HepG2 (cell line): ENCODE results near the gene PPP2R5E. TPM values are rescaled to one million over a fixed set of nuclear protein-coding genes. Genes with fewer than 3 reads are reported as not detected.

ENCODE experiments used
- CBX2 ChIP-seq, 2 experiments: fragments of 200-600 bp in 1 of 2; sonication (generic); formaldehyde crosslinking in 1 of 2; IDR thresholded peaks; 2 replicates each; pipeline versions ENCODE4 v1.7.0 to v1.8.1; 2018 to 2022; ENCODE audit warnings: low read depth in 2 of 2, low read length in 1 of 2, mild to moderate bottlenecking in 1 of 2, missing genetic modification reagents in 1 of 2
- CREB1 ChIP-seq, 2 experiments: fragments of 450-650 bp in 1 of 2; IDR thresholded peaks; 2 replicates each; pipeline ENCODE4 v1.6.1; 2016 to 2017; ENCODE audit warnings: control low read depth in 1 of 2, mild to moderate bottlenecking in 1 of 2, missing compliant biosample characterization in 1 of 2, missing genetic modification characterization in 1 of 2
- CREB3 ChIP-seq: sonication (generic); formaldehyde crosslinking; IDR thresholded peaks from 2 replicates; pipeline ENCODE4 v1.5.0; 2020; ENCODE audit warnings: missing genetic modification reagents
- EHMT2 ChIP-seq: fragments of 200-600 bp; sonication (generic); IDR thresholded peaks from 2 replicates; pipeline ENCODE4 v1.7.0; 2017; ENCODE audit warnings: antibody characterized with exemption, low read depth, low read length, borderline replicate concordance
- MAFF ChIP-seq: IDR thresholded peaks from 2 replicates; pipeline ENCODE4 v1.6.1; 2011; ENCODE audit warnings: low read depth, low read length, improper control_type of control experiment
- MBD4 ChIP-seq: IDR thresholded peaks from 2 replicates; pipeline ENCODE4 v1.6.1; 2012; ENCODE audit warnings: low read length, inconsistent platforms, borderline replicate concordance
- PRMT3 ChIP-seq: sonication (generic); formaldehyde crosslinking; IDR thresholded peaks from 2 replicates; pipeline ENCODE4 v1.8.1; 2022; ENCODE audit warnings: low read depth, mild to moderate bottlenecking, moderate library complexity, missing genetic modification reagents, borderline replicate concordance
- SIN3B ChIP-seq: fragments of 150-350 bp; IDR thresholded peaks from 2 replicates; pipeline ENCODE4 v1.6.1; 2014; ENCODE audit warnings: low read length
- ZFAT ChIP-seq: sonication (generic); formaldehyde crosslinking; conservative IDR thresholded peaks from 2 replicates; pipeline ENCODE4 v1.8.1; 2023; ENCODE audit warnings: missing genetic modification reagents, inconsistent platforms
- ZFP41 ChIP-seq: sonication (generic); formaldehyde crosslinking; IDR thresholded peaks from 2 replicates; pipeline ENCODE4 v1.4.0; 2020; ENCODE audit warnings: mild to moderate bottlenecking, missing genetic modification reagents, borderline replicate concordance
- ZNF24 ChIP-seq: fragments of 450-650 bp; IDR thresholded peaks from 2 replicates; pipeline ENCODE4 v1.6.1; 2017; ENCODE audit warnings: antibody characterized with exemption, mild to moderate bottlenecking
- ZNF431 ChIP-seq: sonication (generic); formaldehyde crosslinking; IDR thresholded peaks from 2 replicates; pipeline ENCODE4 v1.9.0; 2022; ENCODE audit warnings: missing genetic modification reagents, low read depth, mild to moderate bottlenecking, borderline replicate concordance
- ZNF619 ChIP-seq: sonication (generic); formaldehyde crosslinking; IDR thresholded peaks from 2 replicates; pipeline ENCODE4 v1.4.0; 2020; ENCODE audit warnings: mild to moderate bottlenecking, missing genetic modification reagents
- ZNF670 ChIP-seq: sonication (generic); formaldehyde crosslinking; IDR thresholded peaks from 2 replicates; pipeline ENCODE4 v1.8.0; 2022; ENCODE audit warnings: mild to moderate bottlenecking, missing genetic modification reagents, borderline replicate concordance
- polyA plus RNA-seq, 8 experiments: library from polyadenylated mRNA; depleted of rRNA in 3 of 8; stranded (reverse) in 7 of 8; unstranded in 1 of 8; fragments of >200 nt; fragmentation: Illumina TruSeq in 4 of 8; extraction: Trizol in 4 of 8; gene quantifications; 2 replicates each; pipeline versions ENCODE4 v1.2.1 to v1.2.3, GENCODE V29; 2011 to 2016; ENCODE audit warnings: low read depth in 4 of 8, missing spikeins in 1 of 8, mixed read lengths in 1 of 8; ENCODE audit not compliant: insufficient read depth in 1 of 8
- total RNA-seq, 5 experiments: library from RNA; depleted of rRNA; stranded (reverse); fragments of >200 nt; fragmentation: Illumina TruSeq; extraction: Trizol; gene quantifications; 2 replicates each; pipeline ENCODE4 v1.2.3, GENCODE V29; 2016; ENCODE audit warnings: low read depth in 1 of 5
- TF ChIP-seq, protein P1 (sequence below): IDR thresholded peaks from 2 replicates; pipeline ENCODE4 v1.6.1; 2016; ENCODE audit warnings: mild to moderate bottlenecking
- TF ChIP-seq, protein P2 (sequence below): sonication (generic); formaldehyde crosslinking; IDR thresholded peaks from 2 replicates; pipeline ENCODE4 v1.4.0; 2020; ENCODE audit warnings: low read depth, mild to moderate bottlenecking, missing genetic modification reagents

The PPP2R5E gene
- total and polyA plus RNA-seq, 2 of the 13 experiments (the other 11 are each of a cell fraction or from before 2014, with no cell fraction given): 8.9 to 11.0 TPM

- TF ChIP-seq ZNF670 (no peak), ZNF619 (no peak), MAFF (no peak), CREB1 (IDR thresholded peaks at IDR 0.05) (no peak), CREB1 (CRISPR knock-in tag; IDR thresholded peaks at IDR 0.05) (no peak), SIN3B (no peak), ZNF431 (CRISPR knock-in tag) (no peak), PRMT3 (CRISPR knock-in tag) (no peak), EHMT2 (no peak), MBD4 (no peak), ZFP41 (CRISPR knock-in tag) (no peak), CBX2 (IDR thresholded peaks at IDR 0.05; ENCODE audit: low read depth, low read length) (no peak), CBX2 (CRISPR knock-in tag; IDR thresholded peaks at IDR 0.05; ENCODE audit: low read depth) (no peak), ZFAT (CRISPR knock-in tag) (no peak), CREB3 (CRISPR knock-in tag) (no peak), ZNF24 (no peak)
- TF ChIP-seq, protein P1, sequence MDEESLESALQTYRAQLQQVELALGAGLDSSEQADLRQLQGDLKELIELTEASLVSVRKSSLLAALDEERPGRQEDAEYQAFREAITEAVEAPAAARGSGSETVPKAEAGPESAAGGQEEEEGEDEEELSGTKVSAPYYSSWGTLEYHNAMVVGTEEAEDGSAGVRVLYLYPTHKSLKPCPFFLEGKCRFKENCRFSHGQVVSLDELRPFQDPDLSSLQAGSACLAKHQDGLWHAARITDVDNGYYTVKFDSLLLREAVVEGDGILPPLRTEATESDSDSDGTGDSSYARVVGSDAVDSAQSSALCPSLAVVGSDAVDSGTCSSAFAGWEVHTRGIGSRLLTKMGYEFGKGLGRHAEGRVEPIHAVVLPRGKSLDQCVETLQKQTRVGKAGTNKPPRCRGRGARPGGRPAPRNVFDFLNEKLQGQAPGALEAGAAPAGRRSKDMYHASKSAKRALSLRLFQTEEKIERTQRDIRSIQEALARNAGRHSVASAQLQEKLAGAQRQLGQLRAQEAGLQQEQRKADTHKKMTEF (CRISPR knock-in tag): no peak
- TF ChIP-seq, protein P2, sequence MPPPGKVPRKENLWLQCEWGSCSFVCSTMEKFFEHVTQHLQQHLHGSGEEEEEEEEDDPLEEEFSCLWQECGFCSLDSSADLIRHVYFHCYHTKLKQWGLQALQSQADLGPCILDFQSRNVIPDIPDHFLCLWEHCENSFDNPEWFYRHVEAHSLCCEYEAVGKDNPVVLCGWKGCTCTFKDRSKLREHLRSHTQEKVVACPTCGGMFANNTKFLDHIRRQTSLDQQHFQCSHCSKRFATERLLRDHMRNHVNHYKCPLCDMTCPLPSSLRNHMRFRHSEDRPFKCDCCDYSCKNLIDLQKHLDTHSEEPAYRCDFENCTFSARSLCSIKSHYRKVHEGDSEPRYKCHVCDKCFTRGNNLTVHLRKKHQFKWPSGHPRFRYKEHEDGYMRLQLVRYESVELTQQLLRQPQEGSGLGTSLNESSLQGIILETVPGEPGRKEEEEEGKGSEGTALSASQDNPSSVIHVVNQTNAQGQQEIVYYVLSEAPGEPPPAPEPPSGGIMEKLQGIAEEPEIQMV (CRISPR knock-in tag): no peak
- TF ChIP-seq, all 625 proteins: peak for 0
These were observed 18.5 kb downstream of the PPP2R5E start (continued) for GRCh38 chr14:63524537-63525155.
